Activated CD8-positive, alpha-beta T cell treated with anti-CD3 and anti-CD28 coated beads for 36 hours (primary cell): Measurements from ENCODE around the gene ZNF580. TPM values are rescaled to one million over a fixed set of nuclear protein-coding genes. Genes with fewer than 3 reads are reported as not detected.
A peak's percentile ranks its signal among the peaks of the same experiment; 100 is the strongest.

Experiments
- ATAC-seq: fragments of 200-7000 bp; cut with Tn5 transposase; one replicate; pipeline ENCODE4 v1.10.0; 2021; ENCODE audit warnings: mild to moderate bottlenecking, moderate library complexity
- CTCF ChIA-PET: fragments of 350-600 bp; sonication (Branson Sonifier 250); formaldehyde crosslinking; loops from one replicate; lab custom pipeline; 2021; ENCODE audit warnings: antibody characterized with exemption; lab: Charles Lee
- POLR2A ChIA-PET: fragments of 350-600 bp; sonication (Branson Sonifier 250); formaldehyde crosslinking; loops from one replicate; lab custom pipeline; 2021; ENCODE audit warnings: antibody characterized with exemption; lab: Charles Lee
- DNase-seq: peaks from one replicate; pipeline ENCODE4 v3.0.0-alpha.2; 2020
- H3K27ac Mint-ChIP-seq: one replicate; pipeline ENCODE4 v1.8.0; 2021; ENCODE audit warnings: mild to moderate bottlenecking, mixed read lengths
- H3K27me3 Mint-ChIP-seq: one replicate; pipeline ENCODE4 v1.8.0; 2021; ENCODE audit warnings: mixed read lengths
- H3K36me3 Mint-ChIP-seq: one replicate; pipeline ENCODE4 v1.8.0; 2021; ENCODE audit warnings: low read depth, mixed read lengths
- H3K4me1 Mint-ChIP-seq: one replicate; pipeline ENCODE4 v1.8.0; 2021; ENCODE audit warnings: low read depth, mixed read lengths
- H3K4me3 Mint-ChIP-seq: one replicate; pipeline ENCODE4 v1.8.0; 2021; ENCODE audit warnings: mild to moderate bottlenecking, moderate library complexity, mixed read lengths
- H3K9me3 Mint-ChIP-seq: one replicate; pipeline ENCODE4 v1.8.0; 2021; ENCODE audit warnings: mixed read lengths
- CTCF ChIP-seq: fragments of 200-600 bp; IDR thresholded peaks from one replicate; pipeline ENCODE4 v1.8.0; 2022; ENCODE audit warnings: antibody characterized with exemption, mild to moderate bottlenecking
- intact Hi-C: fragments of 100-400 bp; cut with micrococcal nuclease; formaldehyde crosslinking; loops from one replicate; pipeline ENCODE4 v1.10.0; 2022
- total RNA-seq, 2 experiments: library from RNA; stranded (reverse); gene quantifications; one replicate each; pipeline ENCODE4 v1.2.3, GENCODE V29; 2021

The ZNF580 gene
- total RNA-seq, 2 experiments from 2014 or later, result 24.8 to 26.2 TPM

- CTCF ChIA-PET, result interaction anchor here (1.0 to 6.2 kb wide), 4 partner anchors 10 to 31 kb away, joined by 4 to 45 read pairs (median 12); partner anchors contain the start of genes CCDC106, U2AF2 and ZNF865
- POLR2A ChIA-PET, result interaction anchor here (0.7 to 1.2 kb wide), 6 partner anchors 7 to 555 kb away, joined by 3 read pairs; no protein-coding TSS in a partner anchor
- DNase-seq (no peak), ATAC-seq (no peak)
- no peak for TF ChIP-seq CTCF
- H3K27me3 Mint-ChIP-seq, result no peaks in the 10 kb centered on the region
- H3K9me3 Mint-ChIP-seq, result peaks cover 4% of the 10 kb centered on the region
- H3K27ac Mint-ChIP-seq, result peak overlapping the region; percentile 100
- H3K36me3 Mint-ChIP-seq, result peaks cover 45% of the 10 kb centered on the region
- H3K4me1 Mint-ChIP-seq, result peaks cover 53% of the 10 kb centered on the region
- peak overlapping the region; percentile 99 for H3K4me3 Mint-ChIP-seq
- intact Hi-C loops, result no loop called here
Measured at GRCh38 chr19:55636723-55637122, 4.1 kb upstream of the ZNF580 start.

GRCh38 chr19:55637534-55637933 is 3.3 kb upstream of the ZNF580 start:
- Mint-ChIP-seq H3K27ac (peak overlapping the region; percentile 78), H3K36me3 (peaks cover 45% of the 10 kb centered on the region), H3K4me3 (peak overlapping the region; percentile 99), H3K4me1 (peaks cover 47% of the 10 kb centered on the region), H3K27me3 (no peaks in the 10 kb centered on the region), H3K9me3 (peaks cover 4% of the 10 kb centered on the region)
- DNase-seq (no peak), ATAC-seq (no peak)
- ChIA-PET CTCF (interaction anchor here (0.8 to 6.2 kb wide), 5 partner anchors 10 to 33 kb away, joined by 3 to 45 read pairs (median 3); partner anchors contain the start of genes CCDC106 and U2AF2), POLR2A (interaction anchor here (0.7 to 1.4 kb wide), 5 partner anchors 9 to 556 kb away, joined by 3 to 4 read pairs (median 3); partner anchors contain the start of gene ZNF784)
- intact Hi-C loops, result no loop called here
- no peak for TF ChIP-seq CTCF

GRCh38 chr19:55638864-55639359 is 1.9 kb upstream of the ZNF580 start:
- intact Hi-C loops, result no loop called here
- DNase-seq (peak; percentile 83), ATAC-seq (peak; percentile 7)
- no peaks in the 10 kb centered on the region for H3K27me3 Mint-ChIP-seq
- peak overlapping the region; percentile 95 for H3K27ac Mint-ChIP-seq
- H3K4me3 Mint-ChIP-seq, result peak overlapping the region; percentile 80
- ChIA-PET POLR2A (interaction anchor here (0.6 to 1.4 kb wide), 5 partner anchors 10 to 30 kb away, joined by 3 to 4 read pairs (median 3); partner anchors contain the start of gene ZNF784), CTCF (interaction anchor here (0.7 to 6.2 kb wide), 10 partner anchors 9 to 119 kb away, joined by 3 to 45 read pairs (median 4); partner anchors contain the start of genes CCDC106, U2AF2, ZNF784 and ZNF865)
- peaks cover 52% of the 10 kb centered on the region for H3K36me3 Mint-ChIP-seq
- H3K4me1 Mint-ChIP-seq, result peaks cover 47% of the 10 kb centered on the region
- peak; percentile 69 for TF ChIP-seq CTCF
- peaks cover 4% of the 10 kb centered on the region for H3K9me3 Mint-ChIP-seq

GRCh38 chr19:55640043-55640576 is 692 bp upstream of the ZNF580 start:
- H3K36me3 Mint-ChIP-seq, result peaks cover 57% of the 10 kb centered on the region
- H3K4me1 Mint-ChIP-seq, result peaks cover 55% of the 10 kb centered on the region
- H3K4me3 Mint-ChIP-seq, result peak overlapping the region; percentile 80
- DNase-seq (peak; percentile 81), ATAC-seq (peak; percentile 13)
- H3K9me3 Mint-ChIP-seq, result peaks cover 4% of the 10 kb centered on the region
- intact Hi-C loops, result no loop called here
- no peaks in the 10 kb centered on the region for H3K27me3 Mint-ChIP-seq
- CTCF ChIA-PET, result interaction anchor here (1.0 to 6.2 kb wide), 6 partner anchors 9 to 390 kb away, joined by 3 to 45 read pairs (median 5); partner anchors contain the start of genes U2AF2 and ZNF865
- POLR2A ChIA-PET, result interaction anchor here (0.8 to 1.3 kb wide), 6 partner anchors 9 to 232 kb away, joined by 3 to 4 read pairs (median 4); partner anchors contain the start of gene UBE2S
- peak overlapping the region; percentile 95 for H3K27ac Mint-ChIP-seq
- no peak for TF ChIP-seq CTCF
